GM23338 (cell line): ENCODE measurements around the gene SNPH. TPM values are rescaled to one million over a fixed set of nuclear protein-coding genes. Genes with fewer than 3 reads are reported as not detected.
"Not testable (repeated sequence)": the region's sequence is repeated elsewhere in the genome, so short reads cannot be mapped to it uniquely, and the experiment has no call there.

Source experiments
- ATAC-seq: fragments of 200-7000 bp; cut with Tn5 transposase; 3 replicates; pipeline ENCODE4 v1.9.1; 2020
- DNase-seq: peaks from one replicate; pipeline ENCODE4 v3.0.0-alpha.2; 2015; ENCODE audit warnings: low spot score
- H2AFZ ChIP-seq: fragments of 200-600 bp; sonication (generic); 2 replicates; pipeline ENCODE4 v1.8.0; 2016; ENCODE audit warnings: antibody characterized with exemption, mild to moderate bottlenecking, moderate library complexity
- H3F3A ChIP-seq: fragments of 200-600 bp; sonication (generic); replicated peaks from 2 replicates; pipeline ENCODE4 v1.8.0; 2017; ENCODE audit warnings: antibody characterized with exemption, mixed run types, low read depth
- H3K27ac ChIP-seq: fragments of 200-600 bp; sonication (generic); 2 replicates; pipeline ENCODE4 v1.6.1; 2016; ENCODE audit warnings: low read depth
- H3K27me3 ChIP-seq: fragments of 200-600 bp; sonication (generic); 2 replicates; pipeline ENCODE4 v1.8.0; 2016; ENCODE audit warnings: mild to moderate bottlenecking, mixed run types, moderate library complexity; ENCODE audit not compliant: insufficient read depth
- H3K36me3 ChIP-seq: fragments of 200-600 bp; sonication (generic); 2 replicates; pipeline ENCODE4 v1.8.0; 2016; ENCODE audit warnings: mild to moderate bottlenecking; ENCODE audit not compliant: insufficient read depth
- H3K4me1 ChIP-seq: fragments of 200-600 bp; sonication (generic); 2 replicates; pipeline ENCODE4 v1.8.0; 2016; ENCODE audit warnings: mild to moderate bottlenecking, moderate library complexity; ENCODE audit not compliant: insufficient read depth
- H3K4me2 ChIP-seq: fragments of 200-600 bp; sonication (generic); 2 replicates; pipeline ENCODE4 v1.7.1; 2017; ENCODE audit warnings: mixed run types
- H3K4me3 ChIP-seq: fragments of 200-600 bp; sonication (generic); 2 replicates; pipeline ENCODE4 v1.6.1; 2016; ENCODE audit warnings: mixed run types
- H3K79me2 ChIP-seq: fragments of 200-600 bp; sonication (generic); replicated peaks from 2 replicates; pipeline ENCODE4 v1.8.0; 2017; ENCODE audit warnings: mild to moderate bottlenecking; ENCODE audit not compliant: insufficient read depth
- H3K9me2 ChIP-seq: fragments of 200-600 bp; sonication (generic); 2 replicates; pipeline ENCODE4 v1.8.0; 2017; ENCODE audit not compliant: insufficient read depth
- H4K20me1 ChIP-seq: fragments of 200-600 bp; sonication (generic); replicated peaks from 2 replicates; pipeline ENCODE4 v1.8.0; 2017; ENCODE audit warnings: mild to moderate bottlenecking; ENCODE audit not compliant: insufficient read depth
- H3K27ac Mint-ChIP-seq: 2 replicates; pipeline ENCODE4 v1.8.0; 2020; ENCODE audit warnings: inconsistent platforms, mild to moderate bottlenecking, moderate library complexity, mixed read lengths
- H3K27me3 Mint-ChIP-seq: 3 replicates; pipeline ENCODE4 v1.8.0; 2022; ENCODE audit warnings: low read depth, mild to moderate bottlenecking, moderate library complexity, mixed read lengths, inconsistent platforms; ENCODE audit not compliant: insufficient read depth, poor library complexity
- H3K36me3 Mint-ChIP-seq: 3 replicates; pipeline ENCODE4 v1.8.0; 2021; ENCODE audit warnings: low read depth, mild to moderate bottlenecking, inconsistent platforms, moderate library complexity, mixed read lengths
- H3K4me1 Mint-ChIP-seq: 3 replicates; pipeline ENCODE4 v1.8.0; 2020; ENCODE audit warnings: mild to moderate bottlenecking, inconsistent platforms, mixed read lengths
- H3K4me3 Mint-ChIP-seq: 3 replicates; pipeline ENCODE4 v1.8.0; 2021; ENCODE audit warnings: moderate library complexity, mild to moderate bottlenecking, inconsistent platforms, mixed read lengths
- H3K9me3 Mint-ChIP-seq: 3 replicates; pipeline ENCODE4 v1.8.0; 2020; ENCODE audit warnings: moderate library complexity, mild to moderate bottlenecking, inconsistent platforms, mixed read lengths
- CREB1 ChIP-seq: fragments of 250-450 bp; sonication (Bioruptor Pico); IDR thresholded peaks from 2 replicates; pipeline ENCODE4 v1.5.0; 2020; ENCODE audit warnings: low read depth, mild to moderate bottlenecking, moderate library complexity
- CTCF ChIP-seq, 2 experiments: fragments of 200-600 bp in 1 of 2; sonication (generic) in 1 of 2; conservative IDR thresholded peaks; 2 replicates each; pipeline versions ENCODE4 v1.5.1 to v1.6.1; 2016 to 2017; ENCODE audit warnings: antibody characterized with exemption in 2 of 2, low read depth in 2 of 2, mild to moderate bottlenecking in 2 of 2, moderate library complexity in 1 of 2
- ETS1 ChIP-seq: IDR thresholded peaks from 2 replicates; pipeline ENCODE4 v1.6.1; 2016; ENCODE audit warnings: antibody characterized with exemption
- EZH2 ChIP-seq: fragments of 200-600 bp; sonication (generic); IDR thresholded peaks from one replicate; pipeline ENCODE4 v1.8.0; 2017; ENCODE audit warnings: antibody characterized with exemption, mild to moderate bottlenecking, low read depth; ENCODE audit not compliant: unreplicated experiment
- EZH2phosphoT487 ChIP-seq: fragments of 200-600 bp; sonication (generic); IDR thresholded peaks from one replicate; pipeline ENCODE4 v1.8.1; 2018; ENCODE audit warnings: antibody characterized with exemption; ENCODE audit not compliant: unreplicated experiment
- JUNB ChIP-seq: IDR thresholded peaks from one replicate; pipeline ENCODE4 v1.6.1; 2016; ENCODE audit warnings: antibody characterized with exemption; ENCODE audit not compliant: unreplicated experiment
- NANOG ChIP-seq: IDR thresholded peaks from 2 replicates; pipeline ENCODE4 v1.6.1; 2016; ENCODE audit warnings: antibody characterized with exemption, borderline replicate concordance
- REST ChIP-seq: IDR thresholded peaks from one replicate; pipeline ENCODE4 v1.6.1; 2018; ENCODE audit warnings: antibody characterized with exemption; ENCODE audit not compliant: unreplicated experiment
- ZNF331 ChIP-seq: fragments of 250-450 bp; sonication (Bioruptor Pico); IDR thresholded peaks from 2 replicates; pipeline ENCODE4 v1.5.0; 2020; ENCODE audit warnings: low read depth, mild to moderate bottlenecking, moderate library complexity
- polyA plus RNA-seq: library from polyadenylated mRNA; unstranded; fragments of >200 nt; fragmentation: Nextera tagmentation; extraction: Ambion mirVana; gene quantifications from 2 replicates; pipeline ENCODE4 v1.2.1, GENCODE V29; 2016
- total RNA-seq: library from RNA; depleted of rRNA; stranded (reverse); fragments of >200 nt; shearing (Covaris generic); gene quantifications from 2 replicates; pipeline ENCODE4 v1.2.3, GENCODE V29; 2014

The SNPH gene
- total and polyA plus RNA-seq, 2 experiments from 2014 or later = 1.5 to 5.8 TPM

GRCh38 chr20:1343446-1344124, 77.5 kb downstream of the SNPH start:
- not testable (repeated sequence) for H3K27me3 Mint-ChIP-seq, H3K27me3 ChIP-seq, H3K9me2 ChIP-seq, H3K4me2 ChIP-seq, H3K4me3 Mint-ChIP-seq, H3K4me1 ChIP-seq, H3K79me2 ChIP-seq, ATAC-seq, H4K20me1 ChIP-seq, H3F3A ChIP-seq, H3K4me3 ChIP-seq, DNase-seq, H2AFZ ChIP-seq, H3K4me1 Mint-ChIP-seq, H3K36me3 ChIP-seq, H3K27ac ChIP-seq, H3K36me3 Mint-ChIP-seq, H3K27ac Mint-ChIP-seq
- peaks cover 13% of the 10 kb centered on the region; the same call in 2 of the 3 replicates for H3K9me3 Mint-ChIP-seq
- peak in 1 of 2 experiments; percentile 39; a peak in 1 of 4 replicates for TF ChIP-seq CTCF (conservative IDR thresholded peaks at IDR 0.05; ENCODE audit: low read depth in 2 of 2)

- Mint-ChIP-seq H3K4me3 (no peak overlapping the region), H3K4me1 (no peaks in the 10 kb centered on the region), H3K27me3 (peaks cover 3% of the 10 kb centered on the region), H3K27ac (no peak overlapping the region), H3K36me3 (peaks cover 8% of the 10 kb centered on the region; the same call in 2 of the 3 replicates), H3K9me3 (peaks cover 14% of the 10 kb centered on the region; the same call in 2 of the 3 replicates)
- Histone ChIP-seq H3K9me2 (peaks cover 6% of the 10 kb centered on the region; the same call in 1 of the 2 replicates), H3K79me2 (no peaks in the 10 kb centered on the region), H3K4me3 (no peak overlapping the region), H3K27me3 (no peaks in the 10 kb centered on the region; the same call in 1 of the 2 replicates), H2AFZ (no peak overlapping the region), H3K36me3 (no peaks in the 10 kb centered on the region), H3K4me2 (no peak overlapping the region), H3F3A (no peaks in the 10 kb centered on the region), H3K4me1 (no peaks in the 10 kb centered on the region), H4K20me1 (no peaks in the 10 kb centered on the region; the same call in 1 of the 2 replicates), H3K27ac (no peak overlapping the region)
- no peak for ATAC-seq
- DNase-seq = no peak
- TF ChIP-seq ZNF331 (CRISPR knock-in tag) = no peak
- TF ChIP-seq JUNB = no peak
- TF ChIP-seq EZH2 = no peak
- TF ChIP-seq ETS1 = no peak
- no peak for TF ChIP-seq EZH2phosphoT487
- TF ChIP-seq REST = no peak
- TF ChIP-seq NANOG = no peak
- TF ChIP-seq CREB1 = no peak
- no peak for TF ChIP-seq CTCF (conservative IDR thresholded peaks at IDR 0.05; ENCODE audit: low read depth in 2 of 2)
These were observed 79.1 kb downstream of the SNPH start for GRCh38 chr20:1345030-1345755.
